Measurements from ENCODE around the gene TRMO.

DNA sequence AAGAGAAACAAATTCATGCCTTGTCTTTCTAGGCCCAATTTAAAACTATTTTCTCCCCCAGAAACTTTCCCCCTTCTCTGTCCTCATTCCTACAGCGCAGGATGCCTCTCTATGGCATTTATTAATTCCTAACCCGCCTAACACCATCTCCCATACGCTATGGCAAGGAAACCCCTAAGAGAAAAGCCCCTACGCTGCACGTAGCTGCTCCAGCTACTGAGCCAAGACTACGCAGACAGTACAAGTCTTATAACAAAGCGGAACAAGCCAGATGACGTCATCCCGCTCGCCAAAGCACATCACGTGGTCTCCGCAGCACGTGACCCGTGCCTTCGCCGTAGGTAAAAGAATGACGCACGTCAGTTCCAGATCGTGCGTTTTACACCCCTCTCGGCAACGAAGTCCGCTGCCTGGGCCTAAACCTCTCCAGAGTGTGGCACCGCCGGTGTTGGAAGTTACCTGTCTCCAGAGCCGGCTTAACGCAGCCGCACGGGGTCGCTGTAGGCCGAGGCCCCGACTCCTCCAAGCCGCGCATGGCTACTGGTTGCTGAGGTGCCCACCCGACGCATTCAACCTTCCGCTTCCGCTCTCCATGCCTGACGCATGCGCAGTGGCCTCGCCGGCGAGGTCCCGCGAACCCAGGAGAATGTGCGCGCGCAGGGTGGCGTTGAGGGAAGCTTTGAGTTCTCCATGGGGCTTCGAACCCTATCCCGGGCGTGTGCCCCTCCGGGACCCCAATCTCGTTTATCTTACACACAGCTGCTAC lies at the start of gene TRMO:
- TF ChIP-seq POLR2AphosphoS5 (IDR thresholded peaks at IDR 0.05) (peak; percentile 98), POLR2A (IDR thresholded peaks at IDR 0.05) (peak; percentile 78)
- TF ChIP-seq, protein P1, sequence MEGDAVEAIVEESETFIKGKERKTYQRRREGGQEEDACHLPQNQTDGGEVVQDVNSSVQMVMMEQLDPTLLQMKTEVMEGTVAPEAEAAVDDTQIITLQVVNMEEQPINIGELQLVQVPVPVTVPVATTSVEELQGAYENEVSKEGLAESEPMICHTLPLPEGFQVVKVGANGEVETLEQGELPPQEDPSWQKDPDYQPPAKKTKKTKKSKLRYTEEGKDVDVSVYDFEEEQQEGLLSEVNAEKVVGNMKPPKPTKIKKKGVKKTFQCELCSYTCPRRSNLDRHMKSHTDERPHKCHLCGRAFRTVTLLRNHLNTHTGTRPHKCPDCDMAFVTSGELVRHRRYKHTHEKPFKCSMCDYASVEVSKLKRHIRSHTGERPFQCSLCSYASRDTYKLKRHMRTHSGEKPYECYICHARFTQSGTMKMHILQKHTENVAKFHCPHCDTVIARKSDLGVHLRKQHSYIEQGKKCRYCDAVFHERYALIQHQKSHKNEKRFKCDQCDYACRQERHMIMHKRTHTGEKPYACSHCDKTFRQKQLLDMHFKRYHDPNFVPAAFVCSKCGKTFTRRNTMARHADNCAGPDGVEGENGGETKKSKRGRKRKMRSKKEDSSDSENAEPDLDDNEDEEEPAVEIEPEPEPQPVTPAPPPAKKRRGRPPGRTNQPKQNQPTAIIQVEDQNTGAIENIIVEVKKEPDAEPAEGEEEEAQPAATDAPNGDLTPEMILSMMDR (IDR thresholded peaks at IDR 0.05) = peak; percentile 44 to 96 (median 84)
